C4-2B (cell line): Measurements from ENCODE around the gene CA7.

Source experiments
- ZFX ChIP-seq: fragments of 450-650 bp; IDR thresholded peaks from 2 replicates; pipeline ENCODE4 v1.6.1; 2017
- TF ChIP-seq, protein P1 (sequence below): fragments of 450-650 bp; conservative IDR thresholded peaks from 2 replicates; pipeline ENCODE4 v1.5.1; 2017; ENCODE audit warnings: mild to moderate bottlenecking

DNA sequence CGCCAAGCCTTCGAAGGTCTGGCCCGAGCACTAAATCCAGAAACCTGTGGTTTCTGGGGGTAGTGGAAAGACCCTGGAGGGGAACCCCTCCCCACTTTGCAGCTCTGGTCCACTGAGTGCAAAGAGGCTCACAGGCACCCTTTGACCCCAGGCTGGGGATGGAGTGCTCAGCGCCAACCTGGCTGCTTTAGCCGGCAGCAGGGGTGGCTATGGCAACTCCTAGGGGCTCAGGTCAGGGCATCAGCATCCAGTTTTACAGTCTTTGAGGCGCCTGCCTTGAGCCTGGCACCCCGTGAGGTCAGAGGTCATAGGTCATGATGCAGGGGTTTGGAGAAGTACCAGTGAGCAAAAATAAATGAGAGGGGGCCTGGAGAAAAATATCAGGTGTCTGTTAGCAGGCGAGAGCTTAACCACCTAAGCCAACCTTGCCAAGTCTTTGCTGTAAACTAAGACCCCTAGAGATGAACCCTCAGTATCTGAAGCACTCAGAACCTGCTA lies 17.9 kb downstream of the CA7 start:
- TF ChIP-seq, protein P1, sequence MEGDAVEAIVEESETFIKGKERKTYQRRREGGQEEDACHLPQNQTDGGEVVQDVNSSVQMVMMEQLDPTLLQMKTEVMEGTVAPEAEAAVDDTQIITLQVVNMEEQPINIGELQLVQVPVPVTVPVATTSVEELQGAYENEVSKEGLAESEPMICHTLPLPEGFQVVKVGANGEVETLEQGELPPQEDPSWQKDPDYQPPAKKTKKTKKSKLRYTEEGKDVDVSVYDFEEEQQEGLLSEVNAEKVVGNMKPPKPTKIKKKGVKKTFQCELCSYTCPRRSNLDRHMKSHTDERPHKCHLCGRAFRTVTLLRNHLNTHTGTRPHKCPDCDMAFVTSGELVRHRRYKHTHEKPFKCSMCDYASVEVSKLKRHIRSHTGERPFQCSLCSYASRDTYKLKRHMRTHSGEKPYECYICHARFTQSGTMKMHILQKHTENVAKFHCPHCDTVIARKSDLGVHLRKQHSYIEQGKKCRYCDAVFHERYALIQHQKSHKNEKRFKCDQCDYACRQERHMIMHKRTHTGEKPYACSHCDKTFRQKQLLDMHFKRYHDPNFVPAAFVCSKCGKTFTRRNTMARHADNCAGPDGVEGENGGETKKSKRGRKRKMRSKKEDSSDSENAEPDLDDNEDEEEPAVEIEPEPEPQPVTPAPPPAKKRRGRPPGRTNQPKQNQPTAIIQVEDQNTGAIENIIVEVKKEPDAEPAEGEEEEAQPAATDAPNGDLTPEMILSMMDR, result no peak
- TF ChIP-seq ZFX, result no peak
